ENCODE measurements around the gene MRPL11.

Gene MRPL11

GRCh38 chr11:66477263-66478201 lies 38.9 kb upstream of the MRPL11 start:
- DNase-seq (ENCODE audit: low spot score): no peak
- no peak for TF ChIP-seq CTCF (IDR thresholded peaks at IDR 0.05; ENCODE audit: extremely low read depth, missing control alignments)

DNA sequence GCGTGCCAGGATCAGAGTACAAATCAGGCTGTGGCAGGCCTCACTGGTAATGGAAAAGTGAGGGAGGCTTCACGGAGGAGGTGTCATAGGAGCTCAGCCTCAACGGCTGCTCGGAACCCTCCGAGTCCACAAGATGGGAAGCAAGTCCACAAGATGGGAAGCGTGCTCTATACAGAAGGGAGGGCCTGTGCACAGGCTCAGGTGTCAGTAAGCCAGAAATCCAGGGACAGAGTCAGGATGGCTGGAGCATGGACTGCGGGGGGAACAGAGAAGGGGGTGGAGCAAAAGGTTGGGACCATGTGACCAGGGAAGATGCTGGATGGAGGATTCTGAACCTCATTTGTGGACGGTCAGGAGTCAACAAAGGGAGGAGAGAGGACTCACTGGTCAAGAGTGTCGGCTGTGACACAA lies 38.2 kb upstream of the MRPL11 start:
- no peak for TF ChIP-seq CTCF (IDR thresholded peaks at IDR 0.05; ENCODE audit: extremely low read depth, missing control alignments)
- DNase-seq (ENCODE audit: low spot score): no peak

DNA sequence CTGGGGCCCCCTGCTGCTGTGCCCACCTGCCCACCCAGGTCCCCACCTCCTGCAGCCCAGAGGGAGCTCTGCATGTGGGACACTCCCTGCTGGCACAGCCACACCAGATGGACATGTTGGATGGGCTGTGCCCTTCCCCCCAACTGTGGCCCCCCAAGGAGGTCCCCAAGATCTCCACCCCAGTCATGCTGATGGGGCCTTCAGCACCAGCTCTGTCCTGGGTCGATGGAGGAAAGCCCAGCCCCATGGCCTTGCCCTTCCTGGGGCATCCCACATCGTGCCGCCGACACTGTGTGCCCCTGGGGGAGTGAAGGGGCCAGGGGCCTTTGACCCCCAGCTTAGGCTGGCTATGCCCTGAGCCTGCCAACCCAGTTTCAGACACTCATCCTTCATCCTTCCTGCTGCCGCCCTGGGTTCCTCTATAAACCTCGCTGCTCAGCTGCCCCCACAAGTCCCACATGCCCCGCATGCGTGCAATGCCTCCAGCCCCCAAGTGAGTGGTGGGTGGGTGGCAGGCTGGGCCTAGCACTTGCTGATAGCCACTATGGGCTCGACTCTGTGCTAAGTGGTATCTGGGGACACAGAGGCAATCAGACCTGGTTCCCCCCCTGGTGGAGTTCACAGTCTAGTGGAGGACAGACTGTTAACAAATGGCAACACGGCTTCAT lies 37.7 kb upstream of the MRPL11 start:
- DNase-seq (ENCODE audit: low spot score): no peak
- no peak for TF ChIP-seq CTCF (IDR thresholded peaks at IDR 0.05; ENCODE audit: extremely low read depth, missing control alignments)

DNA sequence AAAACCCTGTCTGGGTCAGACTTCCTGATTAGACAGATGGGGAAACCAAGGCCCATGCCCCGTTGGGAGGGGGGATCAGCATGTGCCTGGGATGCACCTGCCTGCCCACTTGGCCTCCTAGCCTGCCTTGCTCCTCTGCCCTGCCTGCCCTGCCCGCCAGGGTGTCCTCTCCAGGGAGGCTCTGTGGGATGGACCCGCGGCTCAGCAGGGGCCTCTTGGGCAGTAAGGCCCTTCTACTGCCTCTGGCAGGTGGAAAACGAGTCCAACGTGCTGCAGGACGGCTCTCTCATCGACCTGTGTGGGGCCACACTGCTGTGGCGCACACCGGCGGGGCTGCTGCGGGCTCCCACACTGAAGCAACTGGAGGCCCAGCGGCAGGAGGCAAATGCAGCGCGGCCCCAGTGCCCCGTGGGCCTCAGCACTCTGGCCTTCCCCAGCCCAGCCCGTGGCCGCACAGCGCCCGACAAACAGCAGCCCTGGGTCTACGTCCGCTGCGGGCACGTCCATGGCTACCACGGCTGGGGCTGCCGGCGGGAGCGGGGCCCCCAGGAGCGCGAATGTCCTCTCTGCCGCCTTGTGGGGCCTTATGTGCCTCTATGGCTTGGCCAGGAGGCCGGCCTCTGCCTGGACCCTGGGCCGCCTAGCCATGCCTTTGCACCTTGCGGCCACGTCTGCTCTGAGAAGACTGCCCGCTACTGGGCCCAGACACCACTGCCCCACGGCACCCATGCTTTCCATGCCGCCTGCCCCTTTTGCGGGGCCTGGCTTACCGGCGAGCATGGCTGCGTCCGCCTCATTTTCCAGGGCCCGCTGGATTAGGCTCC lies 36.9 kb upstream of the MRPL11 start:
- TF ChIP-seq CTCF (IDR thresholded peaks at IDR 0.05; ENCODE audit: extremely low read depth, missing control alignments): no peak
- no peak for DNase-seq (ENCODE audit: low spot score)

- DNase-seq (ENCODE audit: low spot score): no peak
- TF ChIP-seq CTCF (IDR thresholded peaks at IDR 0.05; ENCODE audit: extremely low read depth, missing control alignments): no peak
These were observed 35.2 kb upstream of the MRPL11 start for GRCh38 chr11:66473608-66474515.

- no peak for DNase-seq (ENCODE audit: low spot score)
- no peak for TF ChIP-seq CTCF (IDR thresholded peaks at IDR 0.05; ENCODE audit: extremely low read depth, missing control alignments)
These were observed 34.5 kb upstream of the MRPL11 start for GRCh38 chr11:66473167-66473566.

Measured in GM20000 (cell line).